ENCODE measurements around the gene AGAP3.

AGAP3 gene

GRCh38 chr7:151179946-151180345, 93.7 kb downstream of the AGAP3 start:
- DNase-seq (ENCODE audit: low spot score): no peak
- no peak for FAIRE-seq

DNA sequence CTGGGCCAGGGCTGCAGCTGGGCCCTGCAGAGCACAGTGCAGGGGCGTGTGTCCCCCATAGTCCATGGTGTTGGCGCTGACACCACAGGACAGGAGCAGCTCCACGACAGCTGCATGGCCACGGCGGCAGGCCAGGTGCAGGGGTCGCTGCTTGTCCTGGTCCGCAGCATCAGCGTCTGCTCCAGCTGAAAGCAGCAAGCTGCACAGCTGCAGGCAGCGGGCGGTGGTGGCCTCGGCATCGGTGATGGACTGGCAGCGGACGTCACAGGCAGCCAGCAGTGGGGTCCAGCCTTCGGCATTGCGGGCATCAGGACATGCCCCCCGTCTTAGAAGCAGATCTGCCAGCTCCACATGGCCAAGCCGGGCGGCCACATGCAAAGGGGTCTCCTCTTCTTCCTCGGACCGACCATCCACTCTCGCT, 94.7 kb downstream of the AGAP3 start:
- DNase-seq (ENCODE audit: low spot score) (no peak), FAIRE-seq (no peak)

GRCh38 chr7:151185762-151186639, 99.7 kb downstream of the AGAP3 start:
- FAIRE-seq (no peak), DNase-seq (ENCODE audit: low spot score) (no peak)

DNA sequence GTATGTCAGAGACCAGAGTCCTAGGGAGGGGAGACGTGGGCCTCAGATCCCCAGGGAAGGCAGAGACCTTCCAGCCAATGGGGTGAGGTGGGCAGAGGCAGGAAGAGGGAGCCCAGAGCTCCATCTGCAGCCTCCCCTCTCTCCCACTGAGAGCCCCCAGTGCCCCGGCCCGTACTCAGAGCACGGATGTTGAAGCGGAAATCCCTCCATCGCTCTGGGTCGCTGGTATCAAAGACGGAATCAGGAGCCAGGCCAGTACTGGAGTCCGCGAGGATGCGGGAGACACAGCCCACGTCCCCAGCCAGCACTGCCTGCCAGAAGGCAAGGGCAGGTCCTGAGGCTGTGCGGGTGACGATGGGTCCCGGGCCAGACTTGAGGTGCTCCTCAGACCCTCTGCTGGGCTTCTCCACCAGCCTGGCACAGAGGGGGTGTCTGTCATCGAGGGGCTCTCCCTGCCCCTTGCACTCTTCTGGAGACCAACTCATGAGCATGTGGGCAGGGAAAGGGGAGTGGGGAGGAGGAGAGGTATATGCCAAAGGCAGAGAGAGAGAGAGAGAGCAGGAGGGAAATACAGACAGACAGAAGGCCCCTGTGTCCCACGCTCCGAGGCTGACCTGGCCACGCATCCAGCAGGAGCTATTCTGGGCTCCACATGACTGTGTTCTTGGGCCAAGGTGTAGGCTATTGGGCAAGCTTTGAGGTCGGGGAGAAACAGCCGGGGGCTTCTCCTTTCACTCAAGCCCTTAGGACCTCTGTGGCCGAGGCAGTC, 100.5 kb downstream of the AGAP3 start, which contains the start of gene ASB10:
Gene ASB10, minus strand, starts transcription at position 611 of the 769 bp plus-strand sequence. Its CDS starts 120 bp downstream, at position 491.
- DNase-seq (ENCODE audit: low spot score) (no peak), FAIRE-seq (no peak)

DNA sequence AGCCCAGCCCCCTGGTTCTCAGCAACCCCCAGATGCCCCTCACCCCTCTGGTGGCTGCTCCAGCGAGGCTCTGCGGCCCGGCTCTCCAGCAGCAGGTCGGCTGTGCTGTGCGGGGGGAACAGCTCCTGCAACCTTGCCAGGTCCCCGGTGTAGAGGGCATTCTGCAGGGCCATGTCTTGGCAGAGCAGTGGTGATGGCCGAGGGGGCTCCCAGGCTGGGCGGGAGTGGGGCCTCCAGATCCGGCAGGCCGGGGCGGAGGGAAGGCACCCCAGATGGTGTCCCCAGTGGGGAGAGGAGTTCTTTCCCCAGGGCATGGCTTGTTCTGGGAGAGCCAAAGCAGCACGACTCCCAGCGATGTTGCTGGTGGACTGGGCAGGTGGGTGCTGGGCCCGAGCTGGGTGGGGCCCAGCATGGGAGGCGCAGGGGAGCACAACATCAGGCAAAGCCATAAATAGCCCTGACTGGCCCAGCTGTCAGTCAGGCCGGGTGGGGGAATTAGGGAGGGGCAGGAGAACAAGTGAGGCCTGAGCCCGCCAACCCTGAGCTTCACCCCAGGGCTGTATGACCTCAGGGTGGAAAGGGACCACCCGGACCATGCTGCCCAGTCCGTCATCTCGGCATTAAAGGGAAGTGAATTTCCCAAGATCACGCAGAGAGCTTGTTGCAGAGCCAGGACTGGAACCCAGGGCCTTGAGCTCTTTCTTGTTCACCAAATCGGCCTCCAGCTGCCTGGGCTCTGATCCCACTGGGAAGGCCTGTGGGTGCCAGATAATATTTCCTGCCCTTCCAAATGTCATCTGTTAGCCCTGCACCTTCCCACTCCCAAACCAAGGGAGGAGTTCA, 101.4 kb downstream of the AGAP3 start:
- FAIRE-seq (no peak), DNase-seq (ENCODE audit: low spot score) (no peak)

- no peak for FAIRE-seq
- no peak for DNase-seq (ENCODE audit: low spot score)
Measured at GRCh38 chr7:151188252-151188542, 101.9 kb downstream of the AGAP3 start.

DNA sequence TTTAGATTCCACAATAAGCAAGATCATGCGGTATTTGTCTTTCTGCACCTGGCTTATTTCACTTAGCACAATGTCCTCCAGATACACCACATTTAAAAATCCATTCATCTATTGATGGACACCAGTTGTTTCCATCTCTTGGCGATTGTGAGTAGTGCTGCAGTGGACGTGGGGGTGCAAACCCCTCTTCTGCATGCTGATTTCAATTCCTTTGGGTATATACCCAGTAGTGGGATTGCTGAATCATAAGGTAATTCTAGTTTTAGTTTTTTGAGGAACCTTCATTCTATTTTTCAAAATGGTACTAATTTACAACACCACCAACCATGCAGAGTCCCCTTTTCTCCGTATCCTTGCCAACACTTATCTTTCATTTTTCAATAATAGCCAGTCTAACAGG, 102.8 kb downstream of the AGAP3 start:
- no peak for FAIRE-seq
- DNase-seq (ENCODE audit: low spot score): no peak

DNA sequence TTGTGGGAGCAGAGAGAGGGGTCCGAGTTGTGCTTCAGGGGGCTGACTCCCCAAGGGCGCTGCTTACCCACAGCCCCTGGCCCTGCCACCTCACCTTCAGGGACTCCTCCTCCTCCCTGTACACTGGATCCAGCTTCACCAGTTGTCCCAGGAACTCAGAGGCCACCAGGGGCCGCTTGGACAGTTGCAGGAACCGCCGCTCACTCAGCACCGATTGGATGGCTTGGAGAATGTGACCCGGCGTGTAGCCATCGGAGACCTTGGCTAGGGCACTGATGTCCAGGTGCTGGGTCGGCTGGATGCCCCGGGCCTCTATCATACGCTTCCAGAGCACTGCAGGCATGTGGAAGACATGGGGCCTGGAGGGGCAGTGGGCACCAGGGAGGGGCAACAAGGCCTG, 105.3 kb downstream of the AGAP3 start:
- FAIRE-seq (no peak), DNase-seq (ENCODE audit: low spot score) (no peak)

- no peak for DNase-seq (ENCODE audit: low spot score)
- FAIRE-seq: no peak
Measured at GRCh38 chr7:151192002-151192539, 105.8 kb downstream of the AGAP3 start.

- no peak for DNase-seq (ENCODE audit: low spot score)
- FAIRE-seq: no peak
Measured at GRCh38 chr7:151193203-151193978, 107.1 kb downstream of the AGAP3 start.

All from urothelium cell line (cell line).